HG03103 (cell line): ENCODE measurements around the gene ASAP2.

Source experiments
- ATAC-seq: cut with Tn5 transposase; IDR thresholded peaks from one replicate; pipeline ENCODE4 v1.9.1; 2021; ENCODE audit warnings: low read depth; ENCODE audit not compliant: unreplicated experiment

The ASAP2 gene

GRCh38 chr2:9415516-9416169, 209.0 kb downstream of the ASAP2 start:
- ATAC-seq = no peak

- no peak for ATAC-seq
Observed at GRCh38 chr2:9416267-9416961, 209.8 kb downstream of the ASAP2 start.

GRCh38 chr2:9416962-9417316, 210.3 kb downstream of the ASAP2 start:
- no peak for ATAC-seq

- ATAC-seq = no peak
Observed at GRCh38 chr2:9417725-9418124, 211.1 kb downstream of the ASAP2 start.

- ATAC-seq = no peak
Observed at GRCh38 chr2:9418746-9419145, 212.1 kb downstream of the ASAP2 start.

GRCh38 chr2:9419541-9419940, 212.9 kb downstream of the ASAP2 start:
- ATAC-seq = no peak

GRCh38 chr2:9420495-9420894, 213.9 kb downstream of the ASAP2 start:
- no peak for ATAC-seq

GRCh38 chr2:9422321-9423099, 215.9 kb downstream of the ASAP2 start:
- ATAC-seq = peak; percentile 21

GRCh38 chr2:9423100-9423921, 216.7 kb downstream of the ASAP2 start, which contains the start of the genes CPSF3 and ITGB1BP1:
Gene CPSF3 (plus strand): TSS chr2:9423654. CDS start chr2:9423774, 120 bp downstream.
Gene ITGB1BP1 (minus strand): TSS chr2:9423528. CDS start chr2:9418697, 4,831 bp downstream.
- peak; percentile 81 for ATAC-seq

GRCh38 chr2:9423922-9424272, 217.3 kb downstream of the ASAP2 start:
- ATAC-seq = no peak

GRCh38 chr2:9424447-9425164, 218.0 kb downstream of the ASAP2 start:
- no peak for ATAC-seq

GRCh38 chr2:9428965-9429577, 222.5 kb downstream of the ASAP2 start:
- no peak for ATAC-seq

- ATAC-seq = no peak
Observed at GRCh38 chr2:9430316-9431293, 224.0 kb downstream of the ASAP2 start.

GRCh38 chr2:9434489-9434888, 227.9 kb downstream of the ASAP2 start:
- no peak for ATAC-seq

GRCh38 chr2:9439536-9439935, 232.9 kb downstream of the ASAP2 start:
- ATAC-seq = no peak

GRCh38 chr2:9440058-9440727, 233.6 kb downstream of the ASAP2 start:
- no peak for ATAC-seq

GRCh38 chr2:9441556-9441955, 234.9 kb downstream of the ASAP2 start:
- ATAC-seq = no peak

- no peak for ATAC-seq
Observed at GRCh38 chr2:9443526-9443925, 236.9 kb downstream of the ASAP2 start.
